Ovary (tissue), 9 donors: Measurements from ENCODE around the gene RAD51C. TPM values are rescaled to one million over a fixed set of nuclear protein-coding genes. Genes with fewer than 3 reads are reported as not detected.
"Not testable (repeated sequence)": the region's sequence is repeated elsewhere in the genome, so short reads cannot be mapped to it uniquely, and the experiment has no call there.

Source experiments
- DNase-seq, 5 donors: peaks; one replicate each; pipeline ENCODE4 v3.0.0-alpha.2; 2019 to 2020
- H3K27ac ChIP-seq, 2 donors: fragments of 200-600 bp; one replicate each; pipeline versions ENCODE4 v1.5.1 to v1.8.0; 2019 to 2022
- H3K27me3 ChIP-seq: fragments of 200-600 bp; one replicate; pipeline ENCODE4 v1.8.0; 2022
- H3K36me3 ChIP-seq: fragments of 200-600 bp; sonication (generic); one replicate; pipeline ENCODE4 v1.5.1; 2019
- H3K4me1 ChIP-seq: one replicate; pipeline ENCODE4 v1.8.1; 2013; ENCODE audit warnings: mild to moderate bottlenecking, moderate library complexity; ENCODE audit not compliant: insufficient read depth
- H3K4me3 ChIP-seq: fragments of 200-600 bp; sonication (generic); one replicate; pipeline ENCODE4 v1.5.1; 2017
- H3K9me3 ChIP-seq, 2 donors: fragments of 200-600 bp in 1 of 2; sonication (generic) in 1 of 2; one replicate each; pipeline versions ENCODE4 v1.5.1 to v1.8.1; 2013 to 2019; ENCODE audit warnings: mild to moderate bottlenecking in 1 of 2, moderate library complexity in 1 of 2
- EP300 ChIP-seq: sonication (generic); formaldehyde crosslinking; IDR thresholded peaks from one replicate; pipeline ENCODE4 v1.6.1; 2017; ENCODE audit warnings: antibody characterized with exemption
- POLR2A ChIP-seq: fragments of 450-650 bp; IDR thresholded peaks from one replicate; pipeline ENCODE4 v1.6.1; 2017; ENCODE audit warnings: antibody characterized with exemption, mild to moderate bottlenecking, moderate library complexity
- WGBS, 3 donors: extraction: QIAGEN DNeasy Blood & Tissue Kit in 1 of 3; methylation state at CpG; one replicate each; pipeline versions ENCODE4 v1.1.5 to v1.1.7; 2013 to 2017; 5-methylcytosine and 5-hydroxymethylcytosine counted together
- intact Hi-C, 4 donors: fragments of 100-400 bp; cut with DNase I; formaldehyde crosslinking; loops; one replicate each; pipeline versions ENCODE4 v1.11.0 to v1.15.1; 2022 to 2023
- polyA plus RNA-seq, 2 donors: library from polyadenylated mRNA; stranded (reverse); fragments of 200-250 nt in 1 of 2; fragments of 350-450 nt in 1 of 2; fragmentation: Illumina TruSeq in 1 of 2; extraction: RNeasy Lipid Tissue Mini Kit (QIAGEN cat#74804) in 1 of 2; gene quantifications; one replicate each; pipeline ENCODE4 v1.2.3, GENCODE V29; 2013 to 2014
- total RNA-seq, 7 donors: library from RNA; depleted of rRNA in 2 of 7; stranded (reverse); fragments of >200 nt in 2 of 7; fragmentation: NEBNext Ultra II Directional in 3 of 7; extraction: Animal tissue kit (Norgen Biotek cat#: 25700) in 3 of 7; gene quantifications; one replicate each; pipeline versions ENCODE4 v1.1.0 to v1.2.4, GENCODE V29; 2016 to 2023
- TF ChIP-seq, protein P1 (sequence below), 3 donors: fragments of 450-650 bp in 2 of 3; fragments of 200-600 bp in 1 of 3; IDR thresholded peaks; one replicate each; pipeline versions ENCODE4 v1.5.1 to v1.8.0; 2016 to 2022; ENCODE audit warnings: antibody characterized with exemption in 3 of 3, mild to moderate bottlenecking in 1 of 3
- donor health status: DM: no; HTN: no; CAD: no; lungs with moderate emphysema.
- donor health status: DM: no; HTN: no; CAD: no.
- donor health status: Bipolar disorder and iron deficiency.
- donor health status: DM: yes; HTN: yes; CAD: no.
- donor health status: DM: no; HTN: no; CAD: no.
- donor health status: DM: yes; HTN: yes; CAD: no.

The RAD51C gene
- total and polyA plus RNA-seq, 9 donors: 14.2 to 32.1 (median 20.1) TPM

GRCh38 chr17:58669853-58670252, 22.5 kb upstream of the RAD51C start:
- H3K4me3 ChIP-seq: no peak overlapping the region
- no peaks in the 10 kb centered on the region for H3K36me3 ChIP-seq
- intact Hi-C loops: no loop called here
- no peak overlapping the region for H3K27ac ChIP-seq
- WGBS, 3 donors: 13 to 15% (median 14%) methylated on average over 6 of the region's 6 CpGs
- no peaks in the 10 kb centered on the region for H3K27me3 ChIP-seq
- TF ChIP-seq EP300 (no peak), POLR2A (no peak)
- TF ChIP-seq, protein P1, sequence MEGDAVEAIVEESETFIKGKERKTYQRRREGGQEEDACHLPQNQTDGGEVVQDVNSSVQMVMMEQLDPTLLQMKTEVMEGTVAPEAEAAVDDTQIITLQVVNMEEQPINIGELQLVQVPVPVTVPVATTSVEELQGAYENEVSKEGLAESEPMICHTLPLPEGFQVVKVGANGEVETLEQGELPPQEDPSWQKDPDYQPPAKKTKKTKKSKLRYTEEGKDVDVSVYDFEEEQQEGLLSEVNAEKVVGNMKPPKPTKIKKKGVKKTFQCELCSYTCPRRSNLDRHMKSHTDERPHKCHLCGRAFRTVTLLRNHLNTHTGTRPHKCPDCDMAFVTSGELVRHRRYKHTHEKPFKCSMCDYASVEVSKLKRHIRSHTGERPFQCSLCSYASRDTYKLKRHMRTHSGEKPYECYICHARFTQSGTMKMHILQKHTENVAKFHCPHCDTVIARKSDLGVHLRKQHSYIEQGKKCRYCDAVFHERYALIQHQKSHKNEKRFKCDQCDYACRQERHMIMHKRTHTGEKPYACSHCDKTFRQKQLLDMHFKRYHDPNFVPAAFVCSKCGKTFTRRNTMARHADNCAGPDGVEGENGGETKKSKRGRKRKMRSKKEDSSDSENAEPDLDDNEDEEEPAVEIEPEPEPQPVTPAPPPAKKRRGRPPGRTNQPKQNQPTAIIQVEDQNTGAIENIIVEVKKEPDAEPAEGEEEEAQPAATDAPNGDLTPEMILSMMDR (IDR thresholded peaks at IDR 0.05): no peak
- H3K4me1 ChIP-seq: no peaks in the 10 kb centered on the region
- H3K9me3 ChIP-seq: no peaks in the 10 kb centered on the region
- DNase-seq: no peak

DNA sequence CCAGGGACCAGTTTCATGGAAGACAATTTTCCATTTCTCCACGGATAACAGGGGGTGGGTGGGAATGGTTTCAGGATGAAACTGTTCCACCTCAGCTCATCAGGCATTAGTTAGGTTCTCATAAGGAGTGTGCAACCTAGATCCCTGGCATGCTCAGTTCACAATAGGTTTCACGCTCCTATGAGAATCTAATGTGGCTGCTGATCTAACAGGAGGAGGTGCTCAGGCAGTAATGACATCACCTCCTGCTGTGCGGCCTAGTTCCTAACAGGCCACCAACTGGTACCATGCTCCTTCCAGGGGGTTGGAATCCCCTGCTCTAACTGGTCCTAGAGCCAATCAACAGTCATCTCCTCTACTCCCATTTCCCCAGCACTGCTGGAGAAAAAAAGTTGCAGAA, 20.4 kb upstream of the RAD51C start:
- Histone ChIP-seq H3K4me3 (no peak overlapping the region), H3K27me3 (no peaks in the 10 kb centered on the region), H3K36me3 (no peaks in the 10 kb centered on the region), H3K9me3 (no peaks in the 10 kb centered on the region), H3K27ac (no peak overlapping the region), H3K4me1 (no peaks in the 10 kb centered on the region)
- DNase-seq: no peak
- intact Hi-C loops: no loop called here
- TF ChIP-seq, protein P1 (IDR thresholded peaks at IDR 0.05): no peak
- 85 to 90% (median 86%) methylated on average over 3 of the region's 3 CpGs for WGBS, 3 donors

- 66 to 76% (median 69%) methylated on average over 4 of the region's 4 CpGs for WGBS, 3 donors
- no peaks in the 10 kb centered on the region for H3K36me3 ChIP-seq
- TF ChIP-seq, protein P1 (IDR thresholded peaks at IDR 0.05): no peak
- TF ChIP-seq EP300: no peak
- no peak for TF ChIP-seq POLR2A
- no peak overlapping the region for H3K4me3 ChIP-seq
- no peak overlapping the region for H3K27ac ChIP-seq
- no peaks in the 10 kb centered on the region for H3K9me3 ChIP-seq
- H3K27me3 ChIP-seq: no peaks in the 10 kb centered on the region
- intact Hi-C loops: no loop called here
- H3K4me1 ChIP-seq: no peaks in the 10 kb centered on the region
- DNase-seq: no peak
Observed at GRCh38 chr17:58677194-58677880, 15.1 kb upstream of the RAD51C start.

DNA sequence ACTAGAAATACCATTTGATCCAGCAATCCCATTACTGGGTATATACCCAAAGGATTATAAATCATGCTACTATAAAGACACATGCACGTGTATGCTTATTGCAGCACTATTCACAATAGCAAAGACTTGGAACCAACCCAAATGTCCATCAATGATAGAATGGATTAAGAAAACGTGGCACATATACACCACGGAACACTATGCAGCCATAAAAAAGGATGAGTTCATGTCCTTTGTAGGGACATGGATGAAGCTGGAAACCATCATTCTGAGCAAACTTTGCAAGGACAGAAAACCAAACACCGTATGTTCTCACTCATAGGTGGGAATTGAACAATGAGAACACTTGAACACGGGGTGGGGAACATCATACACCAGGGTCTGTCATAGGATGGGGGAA, 14.1 kb upstream of the RAD51C start:
- H3K36me3 ChIP-seq, H3K9me3 ChIP-seq, H3K27ac ChIP-seq, H3K27me3 ChIP-seq, DNase-seq, intact Hi-C loops, H3K4me3 ChIP-seq, H3K4me1 ChIP-seq: not testable (repeated sequence)
- 84 to 92% (median 89%) methylated on average over 5 of the region's 5 CpGs for WGBS, 3 donors

DNA sequence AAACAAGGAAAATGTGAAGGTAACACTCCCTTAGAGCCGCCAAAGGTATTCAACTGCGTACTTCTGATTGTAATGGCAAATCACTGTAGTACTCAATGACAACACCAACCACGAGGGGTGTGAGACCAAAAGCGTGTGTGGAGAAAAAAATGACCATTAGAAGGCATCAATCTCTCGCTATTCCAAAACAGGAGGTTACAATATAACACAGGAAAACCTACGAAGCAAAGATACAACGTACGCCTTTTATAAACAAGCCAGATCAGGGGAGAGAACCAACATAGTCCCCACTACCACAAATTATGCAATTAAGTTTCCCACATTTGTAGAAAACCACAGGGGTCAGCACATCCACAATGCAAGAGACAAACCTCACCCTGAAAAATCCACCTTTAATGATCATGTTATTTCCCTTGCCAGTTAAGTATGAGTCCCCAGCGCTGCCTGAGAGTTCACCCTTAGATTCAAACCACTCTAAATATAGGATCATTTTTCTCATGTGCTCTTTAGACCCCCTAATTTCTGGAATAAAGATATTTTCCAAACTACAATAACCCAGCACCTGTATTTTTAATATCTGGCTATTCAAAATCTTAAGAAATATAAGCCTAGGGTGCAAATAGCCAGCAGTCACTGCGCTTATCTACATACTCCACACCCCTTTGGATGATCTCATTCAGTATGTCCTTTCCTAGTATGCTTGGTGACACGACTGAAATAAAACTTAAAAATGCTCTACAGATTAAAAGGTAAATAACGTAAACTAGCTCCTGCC, 13.0 kb upstream of the RAD51C start:
- intact Hi-C loops: no loop called here
- Histone ChIP-seq H3K27ac (no peak overlapping the region), H3K36me3 (no peaks in the 10 kb centered on the region), H3K4me3 (no peak overlapping the region), H3K4me1 (no peaks in the 10 kb centered on the region), H3K27me3 (no peaks in the 10 kb centered on the region), H3K9me3 (no peaks in the 10 kb centered on the region)
- WGBS, 3 donors: 48 to 57% (median 48%) methylated on average over 12 of the region's 12 CpGs
- TF ChIP-seq, protein P1 (IDR thresholded peaks at IDR 0.05): no peak
- TF ChIP-seq POLR2A: no peak
- no peak for TF ChIP-seq EP300
- DNase-seq: no peak
